ACC112 (cell line): ENCODE data around the gene GPX7.

Source experiments
- H2AFZ ChIP-seq: fragments of 200-600 bp; sonication (generic); one replicate; pipeline ENCODE4 v1.6.0; 2017; ENCODE audit warnings: antibody characterized with exemption, low read length; ENCODE audit not compliant: unreplicated experiment
- H3K27ac ChIP-seq: fragments of 200-600 bp; sonication (generic); 2 replicates; pipeline ENCODE4 v1.5.1; 2014; ENCODE audit warnings: low read depth, mild to moderate bottlenecking, antibody characterized with exemption, low read length, moderate library complexity
- H3K27me3 ChIP-seq: fragments of 200-600 bp; sonication (generic); 2 replicates; pipeline ENCODE4 v1.6.1; 2014; ENCODE audit warnings: mild to moderate bottlenecking, antibody characterized with exemption, low read length, moderate library complexity, mixed read lengths; ENCODE audit not compliant: insufficient read depth
- H3K36me3 ChIP-seq: fragments of 200-600 bp; sonication (generic); 2 replicates; pipeline ENCODE4 v1.6.1; 2016; ENCODE audit warnings: mild to moderate bottlenecking, antibody characterized with exemption, low read length, moderate library complexity, mixed read lengths; ENCODE audit not compliant: insufficient read depth
- H3K4me1 ChIP-seq: fragments of 200-600 bp; sonication (generic); one replicate; pipeline ENCODE4 v1.6.1; 2016; ENCODE audit warnings: low read length, mixed read lengths; ENCODE audit not compliant: insufficient read depth, unreplicated experiment, control insufficient read depth
- H3K4me3 ChIP-seq: fragments of 200-600 bp; sonication (generic); 2 replicates; pipeline ENCODE4 v1.5.1; 2014; ENCODE audit warnings: mild to moderate bottlenecking, low read depth, low read length
- H3K79me2 ChIP-seq: fragments of 200-600 bp; sonication (generic); one replicate; pipeline ENCODE4 v1.6.0; 2016; ENCODE audit warnings: low read length; ENCODE audit not compliant: control insufficient read depth, unreplicated experiment, insufficient read depth

Gene GPX7

DNA sequence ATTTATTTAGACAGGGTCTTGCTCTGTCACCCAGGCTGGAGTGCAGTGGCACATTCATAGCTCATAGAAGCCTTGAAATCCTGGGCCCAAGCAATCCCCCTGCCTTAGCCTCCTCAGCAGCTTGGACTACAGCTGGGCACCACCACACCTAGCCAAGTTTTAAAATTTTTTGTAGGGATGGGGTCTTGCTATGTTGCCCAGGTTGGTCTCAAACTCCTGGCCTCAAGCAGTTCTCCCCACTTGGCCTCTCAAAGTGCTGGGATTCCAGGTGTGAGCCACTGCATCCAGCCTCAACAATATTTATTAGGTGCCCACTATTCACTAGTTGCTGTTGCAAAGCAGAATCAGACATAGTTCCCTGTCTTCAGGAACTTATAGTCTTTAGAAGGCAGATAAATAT lies 14.1 kb upstream of the GPX7 start:
- no peak overlapping the region for H3K27ac ChIP-seq
- H3K79me2 ChIP-seq: no peaks in the 10 kb centered on the region
- no peaks in the 10 kb centered on the region for H3K4me1 ChIP-seq
- H3K4me3 ChIP-seq: no peak overlapping the region
- peaks cover 11% of the 10 kb centered on the region; the same call in 1 of the 2 replicates for H3K27me3 ChIP-seq
- H3K36me3 ChIP-seq: no peaks in the 10 kb centered on the region
- H2AFZ ChIP-seq: no peak overlapping the region

GRCh38 chr1:52588535-52588934 lies 13.6 kb upstream of the GPX7 start:
- Histone ChIP-seq H3K36me3 (no peaks in the 10 kb centered on the region), H3K79me2 (no peaks in the 10 kb centered on the region), H2AFZ (no peak overlapping the region), H3K4me1 (no peaks in the 10 kb centered on the region), H3K27ac (no peak overlapping the region), H3K4me3 (no peak overlapping the region), H3K27me3 (peaks cover 11% of the 10 kb centered on the region; the same call in 1 of the 2 replicates)

GRCh38 chr1:52590266-52590665 lies 11.9 kb upstream of the GPX7 start:
- Histone ChIP-seq H3K27me3 (peaks cover 4% of the 10 kb centered on the region; the same call in 1 of the 2 replicates), H3K79me2 (no peaks in the 10 kb centered on the region), H3K36me3 (no peaks in the 10 kb centered on the region), H3K4me1 (no peaks in the 10 kb centered on the region), H3K4me3 (no peak overlapping the region), H2AFZ (no peak overlapping the region), H3K27ac (no peak overlapping the region)

DNA sequence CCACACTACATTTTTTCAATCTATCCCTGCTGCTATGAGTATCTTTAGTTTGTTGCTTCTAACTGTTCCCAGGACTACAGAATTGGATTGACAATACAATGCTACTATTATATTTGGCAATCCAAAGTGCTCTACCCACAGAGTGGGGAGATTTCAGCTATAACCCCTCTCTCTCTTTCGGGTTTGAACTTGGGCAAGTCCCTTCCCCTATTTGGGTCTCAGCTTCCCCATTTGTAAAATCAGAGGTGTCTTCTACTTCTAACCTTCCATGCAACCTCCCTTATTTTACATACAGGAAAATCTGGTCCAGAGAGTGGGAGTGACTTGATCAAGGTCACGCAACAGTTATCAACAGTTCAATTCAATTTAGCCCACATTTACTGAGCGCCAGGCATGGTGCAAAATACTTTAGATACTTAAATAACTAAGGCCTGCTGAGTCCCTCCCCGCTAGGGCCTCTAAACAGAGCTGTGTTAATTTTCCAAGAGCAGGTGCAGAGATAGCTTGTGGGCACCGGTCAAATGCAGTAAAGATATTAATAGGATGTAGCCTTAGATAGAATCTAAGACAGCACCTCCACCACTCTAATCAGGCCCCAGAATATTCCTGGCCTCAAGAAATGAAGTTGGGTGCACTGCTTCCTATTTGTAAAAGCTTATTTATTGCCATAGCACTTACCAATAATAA lies 9.4 kb upstream of the GPX7 start:
- Histone ChIP-seq H3K27ac (no peak overlapping the region), H3K79me2 (no peaks in the 10 kb centered on the region), H3K36me3 (no peaks in the 10 kb centered on the region), H2AFZ (no peak overlapping the region), H3K4me1 (no peaks in the 10 kb centered on the region), H3K4me3 (no peak overlapping the region), H3K27me3 (peaks cover 4% of the 10 kb centered on the region; the same call in 1 of the 2 replicates)

DNA sequence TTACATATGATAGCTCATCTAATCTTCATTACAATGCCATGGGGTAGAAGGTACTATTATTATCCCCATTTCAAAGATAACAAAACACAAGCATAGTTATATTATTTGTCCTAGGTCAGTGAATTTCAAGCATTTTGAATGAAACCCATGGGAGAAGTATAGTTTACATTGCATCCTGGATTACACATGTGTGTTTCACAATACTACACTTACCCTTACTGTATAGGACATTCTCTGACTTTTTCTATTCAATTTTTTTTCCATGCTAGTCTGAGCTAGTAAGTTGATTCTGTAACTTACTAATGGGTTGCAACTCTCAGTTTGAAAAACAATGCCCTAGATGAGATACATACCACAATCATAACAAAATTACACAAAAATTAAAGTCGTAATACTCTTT lies 8.7 kb upstream of the GPX7 start:
- H3K27ac ChIP-seq: no peak overlapping the region
- peaks cover 4% of the 10 kb centered on the region; the same call in 1 of the 2 replicates for H3K27me3 ChIP-seq
- no peaks in the 10 kb centered on the region for H3K4me1 ChIP-seq
- no peak overlapping the region for H2AFZ ChIP-seq
- no peaks in the 10 kb centered on the region for H3K36me3 ChIP-seq
- H3K79me2 ChIP-seq: no peaks in the 10 kb centered on the region
- no peak overlapping the region for H3K4me3 ChIP-seq

GRCh38 chr1:52595061-52595460 lies 7.1 kb upstream of the GPX7 start:
- H3K79me2 ChIP-seq: no peaks in the 10 kb centered on the region
- H3K27me3 ChIP-seq: peaks cover under 1% of the 10 kb centered on the region; the same call in 1 of the 2 replicates
- H3K27ac ChIP-seq: no peak overlapping the region
- no peak overlapping the region for H2AFZ ChIP-seq
- no peaks in the 10 kb centered on the region for H3K4me1 ChIP-seq
- no peak overlapping the region for H3K4me3 ChIP-seq
- H3K36me3 ChIP-seq: no peaks in the 10 kb centered on the region

- Histone ChIP-seq H3K4me1 (peaks cover 8% of the 10 kb centered on the region), H2AFZ (no peak overlapping the region), H3K4me3 (no peak overlapping the region), H3K79me2 (peaks cover 5% of the 10 kb centered on the region), H3K27me3 (no peaks in the 10 kb centered on the region), H3K36me3 (no peaks in the 10 kb centered on the region), H3K27ac (no peak overlapping the region)
Measured at GRCh38 chr1:52597912-52598311, 4.3 kb upstream of the GPX7 start.

DNA sequence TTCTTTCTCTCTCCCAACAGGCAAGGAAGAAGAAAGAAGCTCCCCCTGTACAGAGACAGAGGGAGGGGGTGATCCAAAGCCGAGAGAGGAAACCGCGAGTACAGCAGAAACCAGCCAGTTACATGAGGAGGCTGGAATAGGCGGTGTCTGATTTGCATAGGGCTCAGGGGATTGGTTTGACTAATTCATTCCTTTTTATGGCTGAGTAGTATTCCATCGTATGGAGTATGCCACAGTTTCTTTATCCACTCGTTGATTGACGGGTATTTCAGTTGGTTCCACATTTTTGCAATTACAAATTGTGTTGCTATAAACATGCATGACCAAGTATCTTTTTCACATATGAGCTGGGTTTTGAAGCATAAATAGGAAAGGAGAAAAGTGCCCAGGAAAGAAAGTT lies 3.4 kb upstream of the GPX7 start:
- Histone ChIP-seq H3K27me3 (no peaks in the 10 kb centered on the region), H2AFZ (no peak overlapping the region), H3K79me2 (peaks cover 12% of the 10 kb centered on the region), H3K36me3 (no peaks in the 10 kb centered on the region), H3K4me1 (peaks cover 12% of the 10 kb centered on the region), H3K4me3 (no peak overlapping the region), H3K27ac (no peak overlapping the region)

DNA sequence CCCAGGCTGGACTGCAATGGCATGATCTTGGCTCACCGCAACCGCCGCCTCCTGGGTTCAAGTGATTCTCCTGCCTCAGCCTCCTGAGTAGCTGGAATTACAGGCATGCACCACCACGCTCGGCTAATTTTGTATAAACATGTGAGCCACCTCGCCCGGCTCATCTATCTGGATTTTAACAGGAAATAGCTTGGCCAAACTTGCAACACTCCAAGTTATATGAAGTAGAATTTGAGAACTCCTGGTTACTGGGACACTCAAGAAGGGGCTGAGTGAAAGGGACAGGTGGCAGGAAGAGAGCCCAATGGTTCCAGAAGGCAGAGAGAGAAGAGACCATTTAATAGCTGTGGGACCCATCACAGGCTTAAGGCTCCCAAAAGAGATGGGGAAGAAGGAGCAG lies 2.9 kb upstream of the GPX7 start:
- no peak overlapping the region for H3K27ac ChIP-seq
- no peak overlapping the region for H3K4me3 ChIP-seq

DNA sequence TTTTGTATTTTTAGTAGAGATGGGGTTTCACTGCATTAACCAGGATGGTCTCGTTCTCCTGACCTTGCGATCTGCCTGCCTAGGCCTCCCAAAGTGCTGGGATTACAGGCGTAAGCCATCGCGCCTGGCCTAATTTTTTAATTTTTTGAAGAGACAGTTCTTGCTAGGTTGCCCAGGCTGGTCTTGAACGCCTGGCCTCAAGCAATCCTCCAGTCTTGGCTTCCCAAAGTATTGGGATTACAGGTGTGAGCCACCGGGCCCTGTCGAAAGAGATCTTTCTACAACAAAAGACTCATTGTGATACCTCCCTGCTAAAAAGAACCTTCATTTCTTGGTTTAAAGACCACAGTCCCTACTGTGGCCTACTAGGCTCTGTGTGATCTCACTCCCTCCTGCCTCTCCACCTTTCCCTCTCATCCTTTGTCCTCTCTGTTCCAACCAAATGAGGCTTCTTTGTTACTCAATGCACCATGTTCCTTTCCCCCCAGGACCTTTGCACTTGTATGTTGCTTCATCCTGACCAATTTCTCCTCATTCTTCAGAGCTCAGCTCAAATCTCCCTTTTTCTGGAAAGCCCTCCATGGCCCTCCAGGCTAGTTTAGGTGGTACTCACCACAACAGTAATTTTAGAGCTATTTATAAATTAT lies 1.5 kb upstream of the GPX7 start:
- no peaks in the 10 kb centered on the region for H3K27me3 ChIP-seq
- H2AFZ ChIP-seq: no peak overlapping the region
- H3K36me3 ChIP-seq: no peaks in the 10 kb centered on the region
- peaks cover 20% of the 10 kb centered on the region for H3K79me2 ChIP-seq
- peaks cover 18% of the 10 kb centered on the region for H3K4me1 ChIP-seq
- no peak overlapping the region for H3K27ac ChIP-seq
- H3K4me3 ChIP-seq: no peak overlapping the region

More for the DNA sequence above, 2.9 kb upstream of the GPX7 start:
- H3K36me3 ChIP-seq: no peaks in the 10 kb centered on the region
- H3K27me3 ChIP-seq: no peaks in the 10 kb centered on the region
- no peak overlapping the region for H2AFZ ChIP-seq
- peaks cover 16% of the 10 kb centered on the region for H3K4me1 ChIP-seq
- peaks cover 17% of the 10 kb centered on the region for H3K79me2 ChIP-seq

GRCh38 chr1:52601519-52601918 lies 652 bp upstream of the GPX7 start:
- Histone ChIP-seq H3K4me3 (peak overlapping the region; percentile 88), H3K36me3 (no peaks in the 10 kb centered on the region), H3K27ac (no peak overlapping the region), H3K27me3 (no peaks in the 10 kb centered on the region), H2AFZ (peak overlapping the region; percentile 94), H3K79me2 (peaks cover 20% of the 10 kb centered on the region), H3K4me1 (peaks cover 18% of the 10 kb centered on the region)
